HG02938 (cell line): ENCODE results near the gene CYP27A1.

Source experiments
- ATAC-seq: cut with Tn5 transposase; IDR thresholded peaks from one replicate; pipeline ENCODE4 v1.9.1; 2021; ENCODE audit warnings: mild to moderate bottlenecking, moderate library complexity; ENCODE audit not compliant: unreplicated experiment

The CYP27A1 gene

DNA sequence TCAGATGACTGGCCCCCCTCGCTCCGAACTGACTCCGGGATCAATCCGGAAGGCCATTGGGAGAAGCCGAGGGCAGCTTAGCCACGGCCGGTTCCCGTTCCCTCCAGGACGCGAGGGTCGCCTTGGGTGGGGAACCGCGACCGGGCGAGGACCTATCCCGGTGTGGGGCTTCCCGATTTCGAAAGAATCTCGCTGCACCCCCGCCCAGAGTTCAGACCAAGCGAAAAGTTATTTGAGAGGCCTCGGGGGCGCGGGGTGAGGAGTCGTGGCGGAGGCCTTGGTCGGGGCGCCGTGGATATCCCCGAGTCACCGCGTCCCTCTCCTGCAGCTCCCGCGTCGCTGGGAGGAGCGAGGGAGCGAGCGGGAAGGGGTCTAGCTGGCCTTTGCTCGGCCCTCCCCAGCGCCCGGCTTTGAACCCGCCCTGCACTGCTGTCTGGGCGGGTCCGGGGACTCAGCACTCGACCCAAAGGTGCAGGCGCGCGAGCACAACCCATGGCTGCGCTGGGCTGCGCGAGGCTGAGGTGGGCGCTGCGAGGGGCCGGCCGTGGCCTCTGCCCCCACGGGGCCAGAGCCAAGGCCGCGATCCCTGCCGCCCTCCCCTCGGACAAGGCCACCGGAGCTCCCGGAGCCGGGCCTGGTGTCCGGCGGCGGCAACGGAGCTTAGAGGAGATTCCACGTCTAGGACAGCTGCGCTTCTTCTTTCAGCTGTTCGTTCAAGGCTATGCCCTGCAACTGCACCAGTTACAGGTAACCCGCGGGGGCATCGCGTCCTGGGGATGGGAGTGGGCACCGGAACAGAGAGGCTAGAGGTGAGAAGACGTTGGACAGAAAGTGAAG, at the start of gene CYP27A1:
Gene CYP27A1, plus strand, starts transcription at position 457 of the 837 bp plus-strand sequence. Its CDS starts 36 bp downstream, at position 493.
- no peak for ATAC-seq

DNA sequence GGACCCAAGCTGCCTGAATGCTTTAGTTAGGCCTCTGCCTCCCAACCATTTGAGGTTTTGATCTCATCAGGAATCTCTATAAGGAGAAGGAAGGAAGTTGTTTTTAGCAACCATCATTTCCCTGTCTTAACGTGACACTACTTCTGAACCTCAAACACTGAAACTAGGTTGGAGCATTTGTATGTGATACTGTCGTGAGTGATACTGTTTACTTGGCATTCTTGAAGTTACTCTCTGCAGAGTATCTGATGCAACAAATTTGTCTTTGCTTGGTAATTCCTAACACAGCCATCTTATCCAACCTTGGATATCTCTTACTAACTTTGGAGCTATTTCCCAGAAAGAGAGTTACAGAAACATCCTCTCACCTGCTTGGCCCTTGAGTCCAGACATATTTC, 49.2 kb upstream of the CYP27A1 start:
- no peak for ATAC-seq

DNA sequence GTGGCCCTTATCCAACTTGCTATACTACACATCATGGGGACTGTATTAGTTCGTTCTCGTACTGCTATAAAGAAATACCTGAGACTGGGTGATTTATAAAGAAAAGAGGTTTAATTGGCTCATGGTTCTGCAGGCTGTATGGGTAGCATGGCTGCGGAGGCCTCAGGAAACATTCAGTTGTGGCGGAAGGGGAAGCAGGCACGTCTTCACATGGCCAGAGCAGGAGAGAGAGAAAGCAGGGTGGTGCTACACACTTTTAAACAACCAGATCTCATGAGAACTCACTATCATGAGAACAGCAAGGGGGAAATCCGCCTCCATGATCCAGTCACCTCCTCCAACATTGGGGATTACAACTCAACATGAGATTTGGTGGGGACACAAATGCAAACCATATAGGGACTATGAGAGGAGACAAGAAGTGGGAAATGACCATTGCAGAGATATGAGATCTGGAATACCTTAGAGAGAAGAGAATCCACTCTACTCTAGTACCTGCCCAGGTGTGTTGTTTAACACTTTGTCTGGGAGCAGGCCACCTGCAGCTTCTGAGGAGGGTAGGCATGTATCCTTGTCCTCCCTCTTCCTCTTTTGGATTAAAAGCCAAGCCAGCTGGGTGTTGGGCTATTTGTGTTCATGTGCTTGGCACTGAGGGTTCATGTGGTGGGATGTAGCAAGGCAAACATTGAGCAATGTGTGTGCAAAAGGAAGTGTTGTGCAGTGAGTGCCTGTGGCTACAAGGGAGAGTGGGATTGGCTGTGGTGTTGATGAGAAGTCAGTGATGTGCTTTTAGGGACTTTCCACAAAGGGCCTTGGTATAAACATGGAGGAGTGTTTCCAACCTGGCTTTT, 48.6 kb upstream of the CYP27A1 start:
- no peak for ATAC-seq

DNA sequence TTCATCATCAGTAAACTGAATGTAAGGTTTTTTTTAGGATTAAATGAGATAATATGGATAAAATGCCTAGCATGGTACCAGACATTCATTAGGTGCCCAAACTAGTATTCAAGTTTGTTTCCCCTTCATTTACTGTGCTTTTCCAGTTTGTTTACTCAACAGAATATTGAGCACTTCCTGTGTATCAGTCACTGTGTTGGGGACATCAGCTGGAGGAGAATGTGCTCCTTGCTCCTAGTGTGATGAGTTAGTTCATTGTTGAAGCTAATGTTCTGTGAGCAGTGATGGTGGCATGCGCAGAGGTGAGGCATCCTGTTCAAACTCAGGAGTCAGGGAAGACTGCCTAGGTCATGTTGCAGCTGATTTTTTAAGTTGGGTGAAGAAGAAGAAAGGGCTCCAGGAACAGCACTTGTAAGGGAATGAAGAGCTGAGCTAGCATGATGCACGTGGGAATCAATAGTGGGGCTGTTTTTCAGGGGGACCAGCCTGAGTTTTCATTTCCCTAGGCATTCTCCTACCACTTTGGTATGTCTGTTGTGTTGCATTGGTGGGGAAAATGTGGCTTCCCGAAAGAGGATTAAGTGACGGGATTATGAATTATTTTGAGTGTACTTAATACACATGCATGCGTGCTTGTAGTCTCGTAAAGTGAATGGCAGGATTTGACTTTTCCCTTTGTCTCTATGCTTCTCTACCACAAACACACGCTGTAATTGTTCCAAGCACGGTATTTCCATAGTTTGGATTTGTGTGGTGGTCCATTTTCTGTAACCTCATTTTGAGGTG, 47.6 kb upstream of the CYP27A1 start:
- ATAC-seq: no peak

DNA sequence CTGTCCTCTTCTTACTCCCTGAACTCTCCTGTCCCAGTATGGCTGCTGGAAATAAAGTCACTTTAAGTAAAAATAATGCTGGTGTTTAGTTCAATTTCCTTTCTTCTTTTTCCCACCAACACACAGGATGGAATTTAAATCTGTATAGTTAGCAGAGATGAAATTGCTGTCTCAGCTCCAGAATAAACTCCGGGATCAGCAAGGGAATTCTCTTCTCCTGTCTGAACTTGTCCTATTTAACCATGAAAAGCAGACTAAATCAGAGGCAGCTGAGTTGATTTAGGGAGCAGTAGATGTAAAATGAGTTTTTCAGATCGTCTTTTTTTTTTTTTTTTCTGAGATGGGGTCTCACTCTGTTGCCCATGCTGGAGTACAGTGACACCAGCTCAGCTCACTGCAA, 45.4 kb upstream of the CYP27A1 start:
- ATAC-seq: no peak

DNA sequence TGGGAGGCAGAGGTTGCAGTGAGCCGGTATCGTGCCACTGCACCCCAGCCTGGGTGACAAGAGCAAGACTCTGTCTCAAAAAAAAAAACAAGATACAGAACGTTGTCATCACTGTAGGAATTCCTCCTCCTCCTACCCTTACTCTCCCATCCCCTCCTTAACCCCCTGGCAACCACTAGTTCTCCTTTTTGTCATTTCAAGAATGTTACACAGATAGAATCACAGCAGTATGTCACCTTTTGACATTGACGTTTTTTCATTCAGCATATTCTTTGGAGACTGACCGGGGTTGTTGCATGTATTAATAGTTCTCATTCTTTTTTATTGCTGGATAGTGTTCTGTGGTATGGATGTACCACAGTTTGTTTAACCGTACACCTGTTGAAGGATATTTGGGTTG, 38.9 kb upstream of the CYP27A1 start:
- ATAC-seq: no peak

DNA sequence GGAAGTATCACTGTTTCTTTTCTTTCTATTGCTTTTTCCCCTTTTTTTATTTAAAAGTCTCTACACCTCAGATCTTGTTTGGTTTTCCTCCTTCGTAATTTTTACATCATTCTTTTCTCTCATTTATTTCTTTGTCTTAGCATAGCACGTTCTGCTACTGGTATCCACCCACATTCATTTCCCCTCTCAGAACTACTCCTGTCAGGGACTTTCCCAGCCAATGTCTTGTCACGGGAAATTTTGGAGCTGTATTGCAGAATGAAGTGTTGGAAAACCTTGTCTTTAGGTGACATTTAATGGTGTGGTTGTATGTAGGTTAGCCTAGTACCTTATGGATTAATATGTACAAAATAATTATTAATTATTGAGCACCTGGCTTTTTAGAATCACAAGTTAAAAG, 37.3 kb upstream of the CYP27A1 start:
- ATAC-seq: no peak

DNA sequence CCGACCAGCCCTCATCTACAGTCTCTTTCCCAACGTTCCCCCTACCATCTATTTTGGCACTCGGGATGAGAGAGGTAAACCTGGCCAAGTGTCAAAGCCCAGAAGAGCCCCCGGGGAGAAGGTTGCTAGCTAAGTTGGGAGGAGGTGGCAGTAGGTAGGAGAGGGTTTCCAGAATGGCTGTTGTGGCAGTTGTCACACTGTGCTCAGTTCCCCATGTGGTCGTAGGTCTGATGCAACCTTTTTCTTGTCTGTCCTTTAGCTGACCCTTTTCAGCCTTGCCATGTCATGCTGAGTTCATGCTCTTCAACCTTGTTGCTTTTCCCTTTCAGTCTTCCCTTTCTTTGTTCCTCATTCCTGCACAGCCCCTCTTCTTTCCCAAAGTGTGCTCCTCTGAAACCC, 36.8 kb upstream of the CYP27A1 start:
- ATAC-seq: no peak

DNA sequence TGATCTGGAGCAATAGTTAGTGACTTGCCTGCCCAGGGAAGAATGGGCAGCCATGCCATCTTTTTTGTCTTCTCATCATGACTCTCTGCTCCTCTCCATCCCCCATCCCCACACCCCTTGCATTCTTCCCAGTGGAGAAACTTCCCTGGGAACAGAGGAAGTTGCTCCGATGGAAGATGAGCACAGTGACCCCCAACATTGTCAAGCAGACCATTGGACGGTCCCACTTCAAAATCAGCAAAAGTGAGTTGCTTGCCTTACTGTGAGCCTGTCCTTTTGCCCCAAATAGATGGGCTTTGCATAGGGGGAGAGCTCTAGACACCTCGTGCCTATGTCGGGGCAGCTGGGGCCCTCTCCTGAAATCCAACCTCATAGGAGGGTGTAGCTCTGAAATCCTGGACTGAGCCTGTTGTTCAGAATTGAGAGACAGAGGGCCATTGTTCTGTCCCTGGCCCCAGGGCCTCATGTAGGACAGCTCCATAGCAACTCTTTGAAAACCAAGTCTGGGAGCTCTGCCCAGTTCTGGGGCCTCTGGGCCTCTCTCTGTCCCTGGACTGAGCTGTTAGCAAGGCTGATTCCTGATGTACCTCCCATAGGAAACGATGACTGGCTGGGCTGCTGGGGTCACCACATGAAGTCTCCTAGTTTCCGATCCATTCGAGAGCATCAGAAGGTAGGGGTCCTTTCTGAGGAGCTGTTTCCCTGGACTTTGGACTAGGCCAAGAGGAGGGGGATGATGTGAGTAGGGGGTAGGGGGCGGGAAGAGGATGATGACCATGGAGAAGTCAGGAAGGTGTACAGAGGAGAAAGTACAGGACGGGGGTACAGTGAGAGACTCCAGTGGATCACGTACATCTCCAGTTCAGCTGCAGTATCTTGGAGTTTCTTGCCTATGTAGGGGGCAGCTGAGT, 36.1 kb upstream of the CYP27A1 start:
- ATAC-seq: no peak

DNA sequence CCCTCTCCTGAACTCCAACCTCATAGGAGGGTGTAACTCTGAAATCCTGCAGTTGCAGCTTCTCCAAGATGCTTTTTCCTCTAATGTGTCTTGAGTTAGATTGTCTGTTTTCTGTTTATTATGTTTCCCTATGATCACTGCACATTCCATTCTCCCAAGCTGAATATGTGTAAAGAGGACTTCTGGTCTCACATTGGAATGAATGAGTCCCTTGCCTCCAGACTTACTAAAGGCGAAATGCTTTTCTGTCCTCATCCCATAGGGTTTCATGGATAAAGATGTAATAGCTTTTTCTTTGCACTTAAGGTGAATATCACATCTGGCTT, 35.5 kb upstream of the CYP27A1 start:
- no peak for ATAC-seq

DNA sequence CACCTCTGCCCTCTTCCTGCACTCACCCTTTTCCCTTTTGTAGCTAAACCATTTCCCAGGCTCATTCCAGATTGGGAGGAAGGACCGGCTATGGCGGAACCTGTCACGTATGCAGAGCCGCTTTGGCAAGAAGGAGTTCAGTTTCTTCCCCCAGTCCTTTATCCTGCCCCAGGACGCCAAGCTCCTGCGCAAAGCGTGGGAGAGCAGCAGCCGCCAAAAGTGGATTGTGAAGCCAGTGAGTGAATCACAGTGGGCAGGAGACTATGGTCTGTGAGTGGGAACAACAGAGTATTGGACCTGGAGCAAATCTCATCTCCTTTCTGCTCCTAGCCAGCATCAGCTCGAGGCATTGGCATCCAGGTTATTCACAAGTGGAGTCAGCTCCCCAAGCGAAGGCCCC, 35.0 kb upstream of the CYP27A1 start:
- no peak for ATAC-seq

DNA sequence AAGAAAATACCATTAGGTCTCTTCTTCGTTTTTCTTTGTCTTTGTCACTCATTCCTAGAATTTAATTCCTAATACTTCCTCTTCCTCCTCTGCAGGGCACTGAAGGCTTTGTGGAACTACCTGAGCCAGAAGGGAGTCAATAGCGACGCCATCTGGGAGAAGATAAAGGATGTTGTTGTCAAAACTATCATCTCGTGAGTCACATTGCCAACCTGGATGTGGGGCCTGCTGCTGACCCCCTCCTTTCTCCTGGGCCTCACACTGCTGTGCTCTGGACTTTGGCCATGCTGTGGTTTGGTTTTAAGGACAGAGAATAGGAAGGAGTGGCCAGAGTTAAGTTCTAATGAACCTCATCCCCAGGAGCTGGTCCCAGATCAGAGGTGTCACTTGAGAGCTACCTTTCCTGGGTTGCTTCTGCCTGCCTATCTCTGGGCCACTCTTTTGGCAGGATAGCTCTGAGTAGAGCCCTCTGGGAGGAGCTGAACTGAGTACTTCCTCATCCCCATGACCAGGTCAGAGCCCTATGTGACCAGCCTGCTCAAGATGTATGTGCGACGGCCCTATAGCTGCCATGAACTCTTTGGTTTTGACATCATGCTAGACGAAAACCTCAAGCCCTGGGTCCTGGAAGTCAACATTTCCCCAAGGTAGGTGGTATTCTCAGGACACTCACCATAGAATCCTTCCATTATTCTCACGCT, 33.1 kb upstream of the CYP27A1 start:
- ATAC-seq: no peak

DNA sequence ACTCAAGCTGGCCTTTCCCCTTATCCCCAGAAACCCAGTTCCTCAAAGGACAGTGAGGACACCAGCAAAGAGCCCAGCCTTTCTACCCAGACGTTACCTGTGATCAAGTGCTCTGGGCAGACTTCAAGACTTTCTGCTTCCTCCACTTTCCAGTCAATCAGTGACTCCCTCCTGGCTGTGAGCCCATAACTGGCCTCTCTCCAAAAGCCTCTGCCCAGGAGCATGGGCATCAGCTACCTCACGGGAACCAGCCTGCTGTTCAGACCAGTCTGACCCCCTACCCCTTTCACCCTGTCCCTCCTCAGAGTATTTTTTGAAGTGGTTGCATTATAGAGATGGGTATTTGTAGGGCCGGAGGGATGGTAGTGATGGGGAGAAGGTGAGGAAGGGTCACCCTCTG, 27.7 kb upstream of the CYP27A1 start:
- no peak for ATAC-seq

DNA sequence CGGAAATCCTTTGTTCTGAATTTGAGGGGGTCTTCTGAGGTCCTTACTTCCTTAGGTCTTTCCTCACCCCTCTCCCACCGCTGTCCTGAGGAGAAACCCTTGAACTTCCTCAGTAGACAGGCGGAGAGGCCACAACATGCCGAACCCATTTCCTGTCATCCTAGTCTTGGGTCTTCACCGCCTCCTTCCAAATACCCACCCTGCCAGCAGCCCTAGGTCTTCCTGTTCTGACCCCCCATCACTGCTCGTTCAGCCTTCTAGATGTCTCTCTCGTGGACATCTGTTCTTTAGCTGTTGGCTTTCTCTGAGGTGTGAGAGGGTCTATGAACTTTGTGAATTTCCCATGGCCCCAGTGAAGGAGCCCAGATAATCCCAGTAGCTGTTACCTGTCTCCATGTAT, 27.2 kb upstream of the CYP27A1 start:
- ATAC-seq: no peak

DNA sequence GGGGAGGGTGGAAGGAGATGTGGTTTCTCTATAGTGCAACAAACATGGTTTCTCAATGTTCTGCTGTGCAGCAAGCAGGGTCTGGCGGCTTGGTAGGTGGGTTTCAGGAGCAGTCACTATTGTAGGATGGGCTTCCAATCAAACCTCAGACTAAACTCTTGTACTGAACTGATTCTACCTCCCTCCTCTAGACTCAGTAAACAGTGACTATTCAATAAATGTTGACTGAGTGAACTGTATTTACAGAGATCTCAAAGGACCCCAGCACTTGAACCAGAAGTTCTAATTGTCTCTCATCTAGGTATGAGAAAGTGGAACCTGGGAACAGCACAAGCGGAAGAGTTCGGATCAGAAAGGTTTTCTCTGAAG, 26.8 kb upstream of the CYP27A1 start:
- ATAC-seq: no peak

DNA sequence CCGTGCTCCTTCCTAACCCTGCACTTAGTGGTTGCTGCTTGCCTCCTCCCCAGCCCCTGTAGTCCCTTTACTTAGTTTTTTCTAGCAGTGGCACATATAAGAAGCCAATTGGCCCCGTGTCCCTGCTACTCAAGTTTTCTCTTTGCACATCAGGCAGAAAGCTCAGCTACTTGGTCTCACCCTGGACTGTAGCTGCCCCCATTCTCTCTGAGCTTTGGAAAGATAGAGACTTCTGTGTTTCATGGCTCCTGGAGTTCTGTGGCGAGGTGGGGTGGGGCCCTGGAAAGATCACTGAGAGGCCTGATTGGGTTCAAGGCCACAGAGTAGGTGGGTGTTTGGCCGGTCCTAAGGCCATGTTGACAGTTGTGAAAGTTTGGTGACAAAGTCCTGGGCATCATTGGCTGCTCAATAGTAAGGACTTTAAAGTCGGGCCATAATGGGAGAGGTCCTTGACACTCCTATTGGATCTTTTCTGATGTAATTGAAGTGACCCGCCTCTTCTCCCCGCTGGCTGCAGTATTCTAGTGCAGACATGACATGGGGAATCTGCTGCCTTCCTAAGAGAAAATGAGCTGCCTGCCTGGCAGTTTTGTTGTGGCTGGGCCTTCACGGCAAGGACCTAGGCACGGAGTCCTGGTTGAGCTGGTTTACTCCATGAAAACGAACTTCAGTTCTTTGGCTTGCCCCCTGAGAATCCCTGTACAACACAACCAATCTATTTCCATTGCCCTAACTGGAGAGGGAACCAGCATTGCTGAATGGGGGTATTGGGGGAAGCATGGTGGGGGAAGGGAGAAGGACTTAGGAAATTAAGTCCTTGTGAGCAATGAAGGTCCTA, 26.2 kb upstream of the CYP27A1 start:
- no peak for ATAC-seq

DNA sequence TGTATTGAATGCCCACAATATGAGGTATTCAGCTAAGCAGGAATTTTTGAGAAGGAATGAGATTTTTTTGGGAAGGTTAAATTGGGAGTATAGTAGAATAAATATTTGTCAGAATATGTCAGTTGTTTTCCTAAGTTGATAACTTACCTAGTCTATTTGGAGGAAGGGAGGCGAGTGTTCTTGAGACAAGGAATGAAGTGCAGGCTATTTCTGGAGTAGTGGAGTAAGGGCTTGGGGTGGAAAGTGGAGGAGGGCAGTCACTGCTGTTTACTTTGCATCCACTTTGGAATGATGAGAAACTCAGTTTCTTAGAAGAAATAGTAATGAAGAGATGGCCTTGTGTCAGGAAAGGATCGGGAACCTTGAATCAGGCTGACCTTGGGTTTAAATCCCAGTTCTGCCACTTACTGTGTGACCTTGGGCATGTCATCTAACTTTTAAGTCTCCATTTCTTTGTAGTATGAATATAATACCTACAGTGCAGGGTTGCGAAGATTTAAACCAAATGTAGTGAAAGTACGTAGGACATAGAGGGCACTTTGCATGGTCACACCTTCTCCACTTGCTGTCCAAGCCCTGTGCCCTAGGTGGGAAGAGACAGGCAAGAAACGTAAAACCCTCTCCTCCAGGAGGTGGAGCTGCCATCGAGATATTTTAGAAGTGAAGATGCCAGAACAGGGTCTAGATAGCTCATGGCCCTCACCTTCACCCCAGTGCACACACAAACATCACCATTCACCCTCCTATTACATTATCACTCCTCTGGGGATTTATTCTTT, 25.2 kb upstream of the CYP27A1 start:
- ATAC-seq: no peak

DNA sequence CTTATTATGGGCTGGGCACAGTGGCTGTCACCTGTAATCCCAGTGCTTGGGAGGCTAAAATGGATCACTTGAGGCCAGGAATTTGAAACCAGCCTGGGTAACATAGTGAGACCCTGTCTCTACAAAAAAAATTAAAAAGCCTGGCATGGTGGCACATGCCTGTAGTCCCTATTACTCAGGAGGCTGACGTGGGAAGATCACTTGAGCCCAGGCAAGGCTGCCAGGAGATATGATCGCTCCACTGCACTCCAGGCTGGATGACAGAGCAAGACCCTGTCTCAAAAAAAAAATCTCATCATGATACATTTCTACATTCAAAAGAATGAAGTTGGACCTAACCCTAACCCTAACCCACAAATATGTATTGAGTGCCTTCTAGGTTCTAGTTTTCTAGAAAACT, 20.2 kb upstream of the CYP27A1 start:
- ATAC-seq: no peak
